Measurements from ENCODE around the gene POU6F2. TPM values are rescaled to one million over a fixed set of nuclear protein-coding genes. Genes with fewer than 3 reads are reported as not detected.

Gene POU6F2
- total RNA-seq, 1 experiment from 2014 or later: 0.27 TPM

GRCh38 chr7:39304178-39304577 lies 326.5 kb downstream of the POU6F2 start (continued):
- no peak for TF ChIP-seq JUND (IDR thresholded peaks at IDR 0.05)
- TF ChIP-seq, protein P1, sequence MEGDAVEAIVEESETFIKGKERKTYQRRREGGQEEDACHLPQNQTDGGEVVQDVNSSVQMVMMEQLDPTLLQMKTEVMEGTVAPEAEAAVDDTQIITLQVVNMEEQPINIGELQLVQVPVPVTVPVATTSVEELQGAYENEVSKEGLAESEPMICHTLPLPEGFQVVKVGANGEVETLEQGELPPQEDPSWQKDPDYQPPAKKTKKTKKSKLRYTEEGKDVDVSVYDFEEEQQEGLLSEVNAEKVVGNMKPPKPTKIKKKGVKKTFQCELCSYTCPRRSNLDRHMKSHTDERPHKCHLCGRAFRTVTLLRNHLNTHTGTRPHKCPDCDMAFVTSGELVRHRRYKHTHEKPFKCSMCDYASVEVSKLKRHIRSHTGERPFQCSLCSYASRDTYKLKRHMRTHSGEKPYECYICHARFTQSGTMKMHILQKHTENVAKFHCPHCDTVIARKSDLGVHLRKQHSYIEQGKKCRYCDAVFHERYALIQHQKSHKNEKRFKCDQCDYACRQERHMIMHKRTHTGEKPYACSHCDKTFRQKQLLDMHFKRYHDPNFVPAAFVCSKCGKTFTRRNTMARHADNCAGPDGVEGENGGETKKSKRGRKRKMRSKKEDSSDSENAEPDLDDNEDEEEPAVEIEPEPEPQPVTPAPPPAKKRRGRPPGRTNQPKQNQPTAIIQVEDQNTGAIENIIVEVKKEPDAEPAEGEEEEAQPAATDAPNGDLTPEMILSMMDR (IDR thresholded peaks at IDR 0.05 in 2 of 3, conservative IDR thresholded peaks at IDR 0.05 in 1 of 3; ENCODE audit: borderline replicate concordance in 1 of 3, insufficient read depth in 1 of 3, low read depth in 2 of 3, low read length in 2 of 3): no peak
- TF ChIP-seq TCF7L2 (IDR thresholded peaks at IDR 0.05; ENCODE audit: borderline replicate concordance, extremely low read depth, insufficient read depth, insufficient read length): no peak
- no peak for TF ChIP-seq FOSL1 (IDR thresholded peaks at IDR 0.05; ENCODE audit: low read depth)

DNA sequence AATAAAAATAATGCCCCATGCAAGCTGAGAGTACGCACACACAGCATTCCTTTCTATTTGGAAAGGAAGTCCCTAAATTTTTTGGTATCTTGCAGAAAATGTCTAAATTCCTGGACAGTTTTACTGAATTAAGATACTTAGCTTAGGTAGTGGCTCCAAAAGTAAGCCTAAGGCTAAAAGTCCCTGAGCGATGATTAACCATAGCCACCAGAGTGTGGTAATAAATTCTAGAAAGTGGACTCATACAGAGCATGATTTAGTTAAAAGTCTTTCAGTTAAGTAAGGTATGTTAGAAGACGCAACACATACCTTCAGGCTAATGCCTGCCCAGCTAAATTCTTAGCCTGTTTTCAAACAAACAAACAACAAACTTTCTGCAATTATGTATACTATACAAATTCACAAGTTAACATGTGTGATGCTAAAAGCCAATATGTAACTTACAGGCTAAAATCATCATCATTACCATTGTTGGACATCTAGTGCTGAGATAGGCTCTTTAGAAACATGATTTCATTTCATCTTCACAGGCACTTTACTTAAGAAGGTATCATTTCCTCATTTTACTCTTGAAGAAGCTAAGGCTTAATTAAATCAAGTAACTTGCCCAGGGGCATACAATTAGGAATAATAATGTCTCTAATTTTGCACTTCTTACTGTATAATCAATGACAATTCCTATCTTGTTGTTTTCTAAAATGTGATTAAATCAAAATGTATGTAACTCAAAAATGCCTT lies 327.1 kb downstream of the POU6F2 start:
- Histone ChIP-seq H3K27me3 (ENCODE audit: insufficient read depth, low read length) (peaks cover 35% of the 10 kb centered on the region), H3K4me3 (replicated peaks in 1 of 2; ENCODE audit: low read depth in 1 of 2, low read length in 2 of 2) (no peak overlapping the region), H3K79me2 (ENCODE audit: insufficient read depth, low read length) (no peaks in the 10 kb centered on the region), H2AFZ (ENCODE audit: low read depth, low read length, poor library complexity, severe bottlenecking) (no peak overlapping the region), H3K4me2 (ENCODE audit: low read length) (no peak overlapping the region), H3K9me3 (ENCODE audit: control insufficient read depth in 1 of 2, insufficient read depth in 1 of 2, low read depth in 1 of 2, low read length in 2 of 2) (no peaks in the 10 kb centered on the region), H3K4me1 (ENCODE audit: control insufficient read depth in 1 of 2, insufficient read depth in 2 of 2, low read length in 2 of 2) (no peaks in the 10 kb centered on the region), H3K36me3 (ENCODE audit: control insufficient read depth in 1 of 2, insufficient read depth in 2 of 2, low read length in 2 of 2) (no peaks in the 10 kb centered on the region), H3K9me2 (ENCODE audit: insufficient read depth) (no peaks in the 10 kb centered on the region), H4K20me1 (ENCODE audit: insufficient read depth) (no peaks in the 10 kb centered on the region), H3K27ac (ENCODE audit: low read depth, low read length) (no peak overlapping the region), H3K9ac (ENCODE audit: low read length) (no peak overlapping the region)
- ATAC-seq (no peak), DNase-seq (ENCODE audit: low read depth, low spot score) (no peak)
- RAD21 ChIA-PET (ENCODE audit: low non-redundant PET in 1 of 2, low total read pairs in 2 of 2, uncharacterized antibody in 2 of 2, unreplicated experiment in 2 of 2): no interaction called here
- intact Hi-C loops (cut with micrococcal nuclease): no loop called here
- CTCF ChIA-PET: no interaction called here
- no TSS peak for BruUV-seq (replicated peaks)
- POLR2A ChIA-PET: no interaction called here
- TF ChIP-seq SP1 (IDR thresholded peaks at IDR 0.05; ENCODE audit: low read depth): no peak
- no peak for TF ChIP-seq SRF (IDR thresholded peaks at IDR 0.05; ENCODE audit: low read depth)
- TF ChIP-seq POLR2AphosphoS5 (IDR thresholded peaks at IDR 0.05; ENCODE audit: low read depth, low read length): no peak
- TF ChIP-seq, protein P2, sequence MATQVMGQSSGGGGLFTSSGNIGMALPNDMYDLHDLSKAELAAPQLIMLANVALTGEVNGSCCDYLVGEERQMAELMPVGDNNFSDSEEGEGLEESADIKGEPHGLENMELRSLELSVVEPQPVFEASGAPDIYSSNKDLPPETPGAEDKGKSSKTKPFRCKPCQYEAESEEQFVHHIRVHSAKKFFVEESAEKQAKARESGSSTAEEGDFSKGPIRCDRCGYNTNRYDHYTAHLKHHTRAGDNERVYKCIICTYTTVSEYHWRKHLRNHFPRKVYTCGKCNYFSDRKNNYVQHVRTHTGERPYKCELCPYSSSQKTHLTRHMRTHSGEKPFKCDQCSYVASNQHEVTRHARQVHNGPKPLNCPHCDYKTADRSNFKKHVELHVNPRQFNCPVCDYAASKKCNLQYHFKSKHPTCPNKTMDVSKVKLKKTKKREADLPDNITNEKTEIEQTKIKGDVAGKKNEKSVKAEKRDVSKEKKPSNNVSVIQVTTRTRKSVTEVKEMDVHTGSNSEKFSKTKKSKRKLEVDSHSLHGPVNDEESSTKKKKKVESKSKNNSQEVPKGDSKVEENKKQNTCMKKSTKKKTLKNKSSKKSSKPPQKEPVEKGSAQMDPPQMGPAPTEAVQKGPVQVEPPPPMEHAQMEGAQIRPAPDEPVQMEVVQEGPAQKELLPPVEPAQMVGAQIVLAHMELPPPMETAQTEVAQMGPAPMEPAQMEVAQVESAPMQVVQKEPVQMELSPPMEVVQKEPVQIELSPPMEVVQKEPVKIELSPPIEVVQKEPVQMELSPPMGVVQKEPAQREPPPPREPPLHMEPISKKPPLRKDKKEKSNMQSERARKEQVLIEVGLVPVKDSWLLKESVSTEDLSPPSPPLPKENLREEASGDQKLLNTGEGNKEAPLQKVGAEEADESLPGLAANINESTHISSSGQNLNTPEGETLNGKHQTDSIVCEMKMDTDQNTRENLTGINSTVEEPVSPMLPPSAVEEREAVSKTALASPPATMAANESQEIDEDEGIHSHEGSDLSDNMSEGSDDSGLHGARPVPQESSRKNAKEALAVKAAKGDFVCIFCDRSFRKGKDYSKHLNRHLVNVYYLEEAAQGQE (IDR thresholded peaks at IDR 0.05; ENCODE audit: low read depth): no peak
- TF ChIP-seq YY1 (IDR thresholded peaks at IDR 0.05; ENCODE audit: extremely low read depth, insufficient replicate concordance, low read depth, low read length): no peak
- no peak for TF ChIP-seq EZH2phosphoT487 (IDR thresholded peaks at IDR 0.05; ENCODE audit: borderline replicate concordance)
- no peak for TF ChIP-seq CEBPB (IDR thresholded peaks at IDR 0.05; ENCODE audit: low read depth)
- TF ChIP-seq, protein P3, sequence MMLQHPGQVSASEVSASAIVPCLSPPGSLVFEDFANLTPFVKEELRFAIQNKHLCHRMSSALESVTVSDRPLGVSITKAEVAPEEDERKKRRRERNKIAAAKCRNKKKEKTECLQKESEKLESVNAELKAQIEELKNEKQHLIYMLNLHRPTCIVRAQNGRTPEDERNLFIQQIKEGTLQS (IDR thresholded peaks at IDR 0.05): no peak
- no peak for TF ChIP-seq EZH2 (IDR thresholded peaks at IDR 0.05)
- TF ChIP-seq, protein P4, sequence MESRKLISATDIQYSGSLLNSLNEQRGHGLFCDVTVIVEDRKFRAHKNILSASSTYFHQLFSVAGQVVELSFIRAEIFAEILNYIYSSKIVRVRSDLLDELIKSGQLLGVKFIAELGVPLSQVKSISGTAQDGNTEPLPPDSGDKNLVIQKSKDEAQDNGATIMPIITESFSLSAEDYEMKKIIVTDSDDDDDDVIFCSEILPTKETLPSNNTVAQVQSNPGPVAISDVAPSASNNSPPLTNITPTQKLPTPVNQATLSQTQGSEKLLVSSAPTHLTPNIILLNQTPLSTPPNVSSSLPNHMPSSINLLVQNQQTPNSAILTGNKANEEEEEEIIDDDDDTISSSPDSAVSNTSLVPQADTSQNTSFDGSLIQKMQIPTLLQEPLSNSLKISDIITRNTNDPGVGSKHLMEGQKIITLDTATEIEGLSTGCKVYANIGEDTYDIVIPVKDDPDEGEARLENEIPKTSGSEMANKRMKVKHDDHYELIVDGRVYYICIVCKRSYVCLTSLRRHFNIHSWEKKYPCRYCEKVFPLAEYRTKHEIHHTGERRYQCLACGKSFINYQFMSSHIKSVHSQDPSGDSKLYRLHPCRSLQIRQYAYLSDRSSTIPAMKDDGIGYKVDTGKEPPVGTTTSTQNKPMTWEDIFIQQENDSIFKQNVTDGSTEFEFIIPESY (IDR thresholded peaks at IDR 0.05; ENCODE audit: extremely low read depth, insufficient replicate concordance, low read length): no peak
